ENCODE data around the gene CCDC183.

The CCDC183 gene

DNA sequence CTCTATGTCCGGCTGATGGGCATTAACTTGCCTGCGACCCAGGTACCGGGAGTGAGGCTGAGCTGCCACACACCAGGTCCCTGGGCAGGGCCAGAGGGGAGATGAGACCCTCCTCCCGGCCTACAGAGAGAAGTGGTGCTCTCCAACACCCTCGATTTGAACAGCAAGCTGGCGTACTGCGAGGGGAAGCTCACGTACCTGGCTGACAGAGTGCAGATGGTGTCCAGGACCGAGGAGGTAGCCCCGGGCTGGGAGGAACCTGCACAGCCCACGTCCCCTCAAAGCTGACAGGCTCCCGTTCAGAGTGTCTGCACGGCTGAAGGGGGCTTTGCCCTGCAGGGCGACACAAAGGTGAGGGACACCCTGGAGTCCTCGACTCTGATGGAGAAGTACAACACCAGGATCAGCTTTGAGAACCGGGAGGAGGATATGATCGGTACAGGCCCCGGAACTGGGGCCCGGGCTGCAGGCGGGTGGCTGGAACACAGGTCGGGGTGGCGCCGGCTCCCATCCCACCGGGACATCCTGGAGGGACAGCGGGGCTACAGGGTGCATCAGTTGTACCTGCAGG is 10.6 kb downstream of the CCDC183 start:
- H3K14ac ChIP-seq (ENCODE audit: low read length in 2 of 2), result no peak overlapping the region
- H3K9ac ChIP-seq (ENCODE audit: low read length), result peak overlapping the region; percentile 90
- H3K4me3 ChIP-seq (ENCODE audit: insufficient read depth in 1 of 2, low read depth in 1 of 2, low read length in 2 of 2), result peak overlapping the region in 1 of 2 experiments; percentile 87
- no peaks in the 10 kb centered on the region for H3K9me3 ChIP-seq (ENCODE audit: control insufficient read depth, low read length)
- no peak overlapping the region for H3K27ac ChIP-seq (ENCODE audit: low read length, poor library complexity, severe bottlenecking)
- peak overlapping the region in 1 of 2 experiments; percentile 93 for H3K18ac ChIP-seq (ENCODE audit: low read depth in 1 of 2, low read length in 2 of 2)
- H4K8ac ChIP-seq (ENCODE audit: low read length), result peak overlapping the region; percentile 57
- no peak overlapping the region for H2BK12ac ChIP-seq (ENCODE audit: low read length in 2 of 2)
- no peak overlapping the region for H2BK5ac ChIP-seq (ENCODE audit: low read depth, low read length, poor library complexity, severe bottlenecking)
- peaks cover 10% of the 10 kb centered on the region for H3K79me1 ChIP-seq (replicated peaks; ENCODE audit: low read length, poor library complexity, severe bottlenecking)
- DNase-seq, result no peak
- H3K4me1 ChIP-seq (ENCODE audit: control insufficient read depth, insufficient read depth, low read depth, low read length), result peaks cover 18% of the 10 kb centered on the region
- peak overlapping the region; percentile 90 for H3K4me2 ChIP-seq (ENCODE audit: low read length, poor library complexity, severe bottlenecking)
- H4K91ac ChIP-seq (ENCODE audit: low read length), result peak overlapping the region; percentile 93
- peak overlapping the region in 1 of 2 experiments; percentile 97 for H3K4ac ChIP-seq (ENCODE audit: low read depth in 1 of 2, low read length in 2 of 2)
- H2AFZ ChIP-seq (ENCODE audit: low read depth, low read length), result peak overlapping the region; percentile 61
- no peak overlapping the region for H2BK15ac ChIP-seq (ENCODE audit: low read depth, poor library complexity, severe bottlenecking)
- H3K27me3 ChIP-seq (ENCODE audit: control insufficient read depth in 1 of 2, insufficient read depth in 1 of 2, low read length in 2 of 2), result peaks cover 6 to 9% of the 10 kb centered on the region in 2 experiments
- 89% methylated on average over 25 of the region's 25 CpGs for WGBS
- H3K36me3 ChIP-seq (ENCODE audit: control insufficient read depth in 1 of 2, insufficient read depth in 2 of 2, low read depth in 1 of 2, low read length in 2 of 2), result peaks cover 5 to 30% of the 10 kb centered on the region in 2 experiments
- no peak overlapping the region for H2BK120ac ChIP-seq (ENCODE audit: low read depth, low read length)
- no peak overlapping the region for H2AK5ac ChIP-seq (ENCODE audit: low read length, severe bottlenecking)
- H3K23ac ChIP-seq (ENCODE audit: low read length in 2 of 2), result no peak overlapping the region

GRCh38 chr9:136807281-136808074 is 11.3 kb downstream of the CCDC183 start, which contains the start of gene RABL6:
RABL6 (plus strand) TSS chr9:136807948; CDS start chr9:136808197, 249 bp downstream.
- peaks cover 10% of the 10 kb centered on the region for H3K79me1 ChIP-seq (replicated peaks; ENCODE audit: low read length, poor library complexity, severe bottlenecking)
- H3K14ac ChIP-seq (ENCODE audit: low read length in 2 of 2), result peak within 1 kb of the TSS; percentile 62 to 86
- H3K4me1 ChIP-seq (ENCODE audit: control insufficient read depth, insufficient read depth, low read depth, low read length), result peaks cover 18% of the 10 kb centered on the region
- peak within 1 kb of the TSS; percentile 93 for H4K91ac ChIP-seq (ENCODE audit: low read length)
- H2AK5ac ChIP-seq (ENCODE audit: low read length, severe bottlenecking), result no peak within 1 kb of the TSS
- no peaks in the 10 kb centered on the region for H3K9me3 ChIP-seq (ENCODE audit: control insufficient read depth, low read length)
- peak within 1 kb of the TSS; percentile 94 for H4K8ac ChIP-seq (ENCODE audit: low read length)
- DNase-seq, result peak; percentile 71
- peaks cover 0 to 2% of the 10 kb centered on the region in 2 experiments for H3K27me3 ChIP-seq (ENCODE audit: control insufficient read depth in 1 of 2, insufficient read depth in 1 of 2, low read length in 2 of 2)
- H3K27ac ChIP-seq (ENCODE audit: low read length, poor library complexity, severe bottlenecking), result peak within 1 kb of the TSS; percentile 62
- peak within 1 kb of the TSS; percentile 90 for H3K4me2 ChIP-seq (ENCODE audit: low read length, poor library complexity, severe bottlenecking)
- peak within 1 kb of the TSS; percentile 90 for H3K9ac ChIP-seq (ENCODE audit: low read length)
- H2BK15ac ChIP-seq (ENCODE audit: low read depth, poor library complexity, severe bottlenecking), result peak within 1 kb of the TSS; percentile 93
- H3K23ac ChIP-seq (ENCODE audit: low read length in 2 of 2), result peak within 1 kb of the TSS in 1 of 2 experiments; percentile 84
- WGBS, result 2% methylated on average over 45 of the region's 96 CpGs
- H2BK12ac ChIP-seq (ENCODE audit: low read length in 2 of 2), result peak within 1 kb of the TSS in 1 of 2 experiments; percentile 17
- H3K4ac ChIP-seq (ENCODE audit: low read depth in 1 of 2, low read length in 2 of 2), result peak within 1 kb of the TSS; percentile 94 to 97
- H3K36me3 ChIP-seq (ENCODE audit: control insufficient read depth in 1 of 2, insufficient read depth in 2 of 2, low read depth in 1 of 2, low read length in 2 of 2), result peaks cover 6 to 30% of the 10 kb centered on the region in 2 experiments
- peak within 1 kb of the TSS; percentile 61 for H2AFZ ChIP-seq (ENCODE audit: low read depth, low read length)
- H2BK5ac ChIP-seq (ENCODE audit: low read depth, low read length, poor library complexity, severe bottlenecking), result peak within 1 kb of the TSS; percentile 26
- peak within 1 kb of the TSS; percentile 49 for H2BK120ac ChIP-seq (ENCODE audit: low read depth, low read length)
- peak within 1 kb of the TSS; percentile 88 for H3K4me3 ChIP-seq (ENCODE audit: insufficient read depth in 1 of 2, low read depth in 1 of 2, low read length in 2 of 2)
- H3K18ac ChIP-seq (ENCODE audit: low read depth in 1 of 2, low read length in 2 of 2), result peak within 1 kb of the TSS; percentile 83 to 93

DNA sequence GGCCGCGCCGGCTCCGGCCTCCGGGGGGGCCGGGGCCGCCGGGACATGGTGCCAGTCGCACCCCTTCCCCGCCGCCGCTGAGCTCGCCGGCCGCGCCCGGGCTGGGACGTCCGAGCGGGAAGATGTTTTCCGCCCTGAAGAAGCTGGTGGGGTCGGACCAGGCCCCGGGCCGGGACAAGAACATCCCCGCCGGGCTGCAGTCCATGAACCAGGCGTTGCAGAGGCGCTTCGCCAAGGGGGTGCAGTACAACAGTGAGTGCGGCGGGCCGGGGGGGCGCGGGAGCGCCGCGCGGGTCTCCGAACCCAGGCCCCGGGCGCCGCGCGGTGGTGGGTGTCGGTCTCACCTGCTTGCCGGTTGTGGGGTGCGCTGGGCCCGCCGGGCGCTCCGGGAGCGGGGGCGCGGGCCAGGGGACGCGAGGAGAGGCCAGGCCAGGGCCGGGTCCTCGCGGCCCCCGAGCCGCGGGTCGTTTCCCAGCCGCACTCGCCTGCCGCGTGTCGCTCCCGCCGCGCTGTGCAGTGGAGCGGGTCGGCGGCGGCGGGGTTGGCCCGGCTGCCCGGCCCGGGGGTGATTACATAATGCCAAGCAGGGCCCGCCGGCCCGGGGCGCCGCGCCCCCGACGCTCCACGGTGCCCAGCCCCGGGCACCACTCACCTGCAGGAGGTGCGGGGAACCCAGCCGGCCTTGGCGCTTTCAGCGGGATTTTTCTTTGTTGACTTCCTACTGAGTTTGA is 12.1 kb downstream of the CCDC183 start:
- Histone ChIP-seq H2AK5ac (ENCODE audit: low read length, severe bottlenecking) (no peak overlapping the region), H3K14ac (ENCODE audit: low read length in 2 of 2) (peak overlapping the region; percentile 62 to 80), H3K4me3 (ENCODE audit: insufficient read depth in 1 of 2, low read depth in 1 of 2, low read length in 2 of 2) (peak overlapping the region; percentile 88), H3K9ac (ENCODE audit: low read length) (peak overlapping the region; percentile 90), H3K79me1 (replicated peaks; ENCODE audit: low read length, poor library complexity, severe bottlenecking) (peaks cover 17% of the 10 kb centered on the region), H3K36me3 (ENCODE audit: control insufficient read depth in 1 of 2, insufficient read depth in 2 of 2, low read depth in 1 of 2, low read length in 2 of 2) (peaks cover 14 to 34% of the 10 kb centered on the region in 2 experiments), H3K9me3 (ENCODE audit: control insufficient read depth, low read length) (no peaks in the 10 kb centered on the region), H3K4me1 (ENCODE audit: control insufficient read depth, insufficient read depth, low read depth, low read length) (peaks cover 18% of the 10 kb centered on the region), H2BK15ac (ENCODE audit: low read depth, poor library complexity, severe bottlenecking) (peak overlapping the region; percentile 78), H3K4me2 (ENCODE audit: low read length, poor library complexity, severe bottlenecking) (peak overlapping the region; percentile 76), H2AFZ (ENCODE audit: low read depth, low read length) (peak overlapping the region; percentile 49), H2BK120ac (ENCODE audit: low read depth, low read length) (peak overlapping the region; percentile 49), H2BK5ac (ENCODE audit: low read depth, low read length, poor library complexity, severe bottlenecking) (peak overlapping the region; percentile 26), H4K91ac (ENCODE audit: low read length) (peak overlapping the region; percentile 80), H2BK12ac (ENCODE audit: low read length in 2 of 2) (peak overlapping the region in 1 of 2 experiments; percentile 16), H3K27ac (ENCODE audit: low read length, poor library complexity, severe bottlenecking) (peak overlapping the region; percentile 13), H3K4ac (ENCODE audit: low read depth in 1 of 2, low read length in 2 of 2) (peak overlapping the region; percentile 62 to 96), H3K18ac (ENCODE audit: low read depth in 1 of 2, low read length in 2 of 2) (peak overlapping the region; percentile 61 to 70), H3K27me3 (ENCODE audit: control insufficient read depth in 1 of 2, insufficient read depth in 1 of 2, low read length in 2 of 2) (no peaks in the 10 kb centered on the region), H3K23ac (ENCODE audit: low read length in 2 of 2) (peak overlapping the region in 1 of 2 experiments; percentile 84), H4K8ac (ENCODE audit: low read length) (peak overlapping the region; percentile 27)
- WGBS, result under 1% methylated on average over 74 of the region's 93 CpGs
- peak; percentile 18 for DNase-seq
